HG02588 (cell line): ENCODE measurements around the gene MBNL2.

Experiments used
- ATAC-seq: cut with Tn5 transposase; IDR thresholded peaks from one replicate; pipeline ENCODE4 v1.9.1; 2021; ENCODE audit warnings: mild to moderate bottlenecking, moderate library complexity; ENCODE audit not compliant: unreplicated experiment

MBNL2 gene

DNA sequence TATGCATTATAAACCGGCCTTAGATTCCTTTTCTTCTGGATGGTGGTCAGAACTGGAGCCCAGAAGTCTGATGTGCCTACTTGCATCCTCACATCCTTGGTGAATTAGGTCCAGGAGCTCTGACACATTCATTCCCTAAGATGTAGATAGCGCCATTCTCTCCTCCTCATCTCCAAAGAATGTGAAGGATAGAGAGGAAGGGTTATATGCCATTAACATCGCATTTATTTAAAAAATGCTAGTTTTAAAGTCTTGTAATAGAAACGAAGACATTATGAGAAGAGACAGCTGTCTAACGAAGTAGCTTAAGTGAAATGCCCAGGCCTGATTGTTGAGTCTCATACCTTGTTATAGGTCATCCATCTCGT is 9.7 kb downstream of the MBNL2 start:
- ATAC-seq, result no peak

DNA sequence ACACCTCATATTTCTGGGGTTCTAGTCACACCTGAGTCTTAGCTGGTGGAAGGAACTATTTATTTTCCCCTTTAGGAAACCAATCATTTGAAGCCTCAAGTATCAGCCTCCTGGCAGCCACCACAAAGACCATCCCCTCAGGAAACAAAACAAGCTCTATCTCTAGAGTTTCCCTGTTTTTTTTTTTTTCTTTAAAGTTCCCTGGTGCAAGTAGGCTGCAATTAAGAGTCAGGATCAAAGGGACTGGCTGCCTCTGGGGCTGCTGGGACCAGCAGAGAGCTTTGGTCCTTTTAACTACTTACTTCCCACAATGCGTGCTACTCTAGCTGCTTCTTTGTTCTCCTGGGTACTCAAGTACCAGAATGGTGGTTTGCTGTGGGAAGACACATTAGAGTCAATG is 11.4 kb downstream of the MBNL2 start:
- no peak for ATAC-seq

DNA sequence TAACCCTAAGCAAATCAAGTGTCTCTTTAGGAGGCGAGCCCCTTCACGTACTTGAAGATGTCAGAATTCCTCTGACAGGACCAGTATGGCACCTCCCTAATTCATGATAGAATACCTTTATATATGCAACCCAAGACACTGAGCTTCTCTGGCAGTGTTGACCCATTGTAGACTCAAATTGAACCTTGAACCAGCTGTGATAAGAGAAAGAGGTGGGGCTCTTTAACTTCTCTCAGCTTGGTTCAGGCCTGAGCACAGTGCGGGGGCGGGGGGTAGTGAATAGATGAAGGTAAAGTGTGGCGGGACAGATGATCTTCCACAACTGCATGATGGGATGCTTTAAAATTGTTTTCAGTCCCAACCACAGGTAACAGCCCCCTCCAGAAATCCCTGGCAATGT is 12.1 kb downstream of the MBNL2 start:
- no peak for ATAC-seq

- ATAC-seq, result no peak
Observed at GRCh38 chr13:97234742-97235141, 12.6 kb downstream of the MBNL2 start.

- no peak for ATAC-seq
Observed at GRCh38 chr13:97235549-97236231, 13.6 kb downstream of the MBNL2 start.

- ATAC-seq, result no peak
Observed at GRCh38 chr13:97237388-97237787, 15.3 kb downstream of the MBNL2 start.

DNA sequence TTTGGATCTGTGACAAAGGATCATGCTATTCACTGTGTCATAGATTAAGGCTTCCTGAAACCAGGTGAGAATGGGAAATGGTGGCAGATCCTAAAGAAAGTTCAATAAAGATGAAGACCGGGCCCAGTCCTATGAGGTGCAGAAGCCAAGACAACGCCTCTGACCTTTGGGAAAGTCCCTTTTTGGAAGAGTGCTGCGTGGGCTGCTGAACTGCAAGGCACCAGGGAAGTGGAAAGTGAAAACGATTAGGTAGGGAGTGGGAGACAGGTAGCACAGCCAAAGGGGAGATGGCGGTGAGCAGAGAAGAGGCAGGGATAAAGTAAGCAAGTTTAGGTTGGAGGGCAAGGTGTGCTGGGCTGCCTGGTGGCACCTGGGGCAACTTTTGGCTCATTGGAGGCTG is 16.3 kb downstream of the MBNL2 start:
- ATAC-seq, result no peak

DNA sequence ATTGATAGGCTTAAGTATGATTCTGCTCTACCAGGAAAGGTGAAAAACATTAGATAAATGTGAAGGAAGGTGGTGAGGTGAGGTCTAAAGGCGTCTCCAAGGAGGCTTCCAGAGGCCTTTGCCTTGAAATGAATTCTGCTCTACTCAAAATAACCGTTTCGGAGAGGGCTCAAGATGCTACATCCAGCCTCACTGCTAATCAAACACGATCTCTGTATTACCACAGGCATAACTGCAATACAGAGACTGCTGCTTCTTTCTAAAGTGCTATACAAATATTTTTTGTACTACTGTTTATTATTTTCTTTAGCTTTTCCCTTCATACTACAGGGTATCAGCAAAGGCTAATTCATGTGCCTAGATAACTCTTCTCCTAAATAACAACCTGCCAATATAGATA is 16.8 kb downstream of the MBNL2 start:
- no peak for ATAC-seq

GRCh38 chr13:97239306-97239705 is 17.2 kb downstream of the MBNL2 start:
- ATAC-seq, result no peak

GRCh38 chr13:97239943-97240787 is 18.0 kb downstream of the MBNL2 start:
- no peak for ATAC-seq

- no peak for ATAC-seq
Observed at GRCh38 chr13:97240788-97241734, 18.9 kb downstream of the MBNL2 start.

GRCh38 chr13:97241761-97242160 is 19.6 kb downstream of the MBNL2 start:
- no peak for ATAC-seq

GRCh38 chr13:97242755-97243497 is 20.8 kb downstream of the MBNL2 start:
- no peak for ATAC-seq

DNA sequence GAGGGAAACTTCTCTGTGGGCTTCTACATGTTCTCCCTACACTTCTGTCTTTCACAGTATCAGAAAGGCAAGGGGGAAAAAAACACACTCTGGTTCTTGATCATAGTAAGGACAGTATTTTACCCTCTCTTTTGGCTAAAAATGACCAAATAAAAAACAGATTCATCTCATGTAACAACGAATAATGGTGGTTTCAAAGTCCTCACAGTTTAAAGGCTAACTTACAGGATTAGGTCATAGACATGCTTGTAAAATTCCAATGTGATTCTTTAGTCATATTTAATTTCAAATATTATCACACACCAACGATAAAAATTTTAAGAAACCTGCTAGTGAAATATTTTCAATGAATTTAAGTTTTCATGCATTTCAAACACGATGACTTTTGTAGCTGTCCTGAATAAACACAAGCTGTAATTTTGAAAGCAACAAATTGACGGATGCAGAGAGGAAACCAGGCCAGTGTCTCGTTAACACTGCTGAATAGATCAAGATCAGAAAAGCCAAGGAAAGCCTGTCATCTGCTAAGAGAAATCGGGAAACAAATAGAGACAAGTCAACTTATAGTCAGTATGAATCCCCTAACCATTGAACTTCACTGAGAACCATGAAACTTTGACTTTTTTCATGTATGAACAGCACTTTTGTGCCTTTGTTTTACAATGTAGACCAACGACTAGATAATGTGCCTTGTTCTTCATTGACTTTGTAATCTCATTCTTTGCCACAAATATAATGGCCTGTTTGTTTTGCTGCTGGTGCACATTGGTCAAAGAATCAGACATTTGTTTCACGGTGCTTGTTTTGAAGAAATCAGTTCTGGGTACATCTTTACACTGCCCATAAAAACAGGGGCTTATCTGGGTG is 22.0 kb downstream of the MBNL2 start:
- ATAC-seq, result no peak

GRCh38 chr13:97245011-97245410 is 22.9 kb downstream of the MBNL2 start:
- ATAC-seq, result no peak

DNA sequence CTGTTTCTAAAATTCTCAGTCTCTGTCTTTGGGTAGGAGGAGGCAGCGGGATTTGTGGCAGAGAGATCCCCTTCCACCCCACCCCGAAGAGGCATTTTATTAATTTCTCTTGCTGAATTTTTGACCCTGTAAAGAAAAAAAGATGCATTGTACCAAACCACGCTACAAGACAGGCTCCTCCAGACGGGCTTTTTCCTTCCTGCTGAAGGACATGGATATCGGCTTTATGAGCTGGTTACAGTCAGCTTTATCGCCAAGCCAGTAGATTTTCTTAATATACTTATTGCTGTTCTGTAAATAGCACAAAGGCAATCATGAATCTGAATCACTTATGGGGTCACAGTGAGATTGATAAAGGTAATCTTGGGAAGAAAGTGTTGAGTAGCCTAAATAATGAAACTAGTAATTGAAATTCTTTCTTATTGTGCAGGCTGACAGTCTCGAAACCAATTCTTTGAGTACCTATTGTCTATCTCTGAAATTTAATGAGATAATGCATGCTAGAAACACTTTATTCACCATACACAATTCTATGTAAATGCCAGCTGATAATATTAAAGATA is 24.5 kb downstream of the MBNL2 start:
- ATAC-seq, result no peak

DNA sequence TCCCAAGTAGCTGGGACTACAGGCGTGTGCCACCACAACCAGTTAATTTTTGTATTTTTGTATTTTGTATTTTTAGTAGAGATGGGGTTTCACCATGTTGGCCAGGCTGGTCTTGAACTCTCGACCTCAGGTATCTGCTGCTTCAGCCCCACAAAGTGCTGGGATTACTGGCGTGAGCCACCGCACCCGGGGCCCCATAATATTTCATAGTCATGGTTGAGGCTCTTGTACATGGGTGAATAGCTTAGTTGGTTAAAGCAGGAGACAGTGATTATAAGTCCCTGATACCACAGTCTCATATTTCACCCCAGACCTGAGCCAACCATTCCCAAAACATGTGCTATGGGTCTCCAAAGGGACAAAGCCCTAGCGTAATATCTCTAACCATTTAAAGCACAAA is 26.1 kb downstream of the MBNL2 start:
- ATAC-seq, result no peak

DNA sequence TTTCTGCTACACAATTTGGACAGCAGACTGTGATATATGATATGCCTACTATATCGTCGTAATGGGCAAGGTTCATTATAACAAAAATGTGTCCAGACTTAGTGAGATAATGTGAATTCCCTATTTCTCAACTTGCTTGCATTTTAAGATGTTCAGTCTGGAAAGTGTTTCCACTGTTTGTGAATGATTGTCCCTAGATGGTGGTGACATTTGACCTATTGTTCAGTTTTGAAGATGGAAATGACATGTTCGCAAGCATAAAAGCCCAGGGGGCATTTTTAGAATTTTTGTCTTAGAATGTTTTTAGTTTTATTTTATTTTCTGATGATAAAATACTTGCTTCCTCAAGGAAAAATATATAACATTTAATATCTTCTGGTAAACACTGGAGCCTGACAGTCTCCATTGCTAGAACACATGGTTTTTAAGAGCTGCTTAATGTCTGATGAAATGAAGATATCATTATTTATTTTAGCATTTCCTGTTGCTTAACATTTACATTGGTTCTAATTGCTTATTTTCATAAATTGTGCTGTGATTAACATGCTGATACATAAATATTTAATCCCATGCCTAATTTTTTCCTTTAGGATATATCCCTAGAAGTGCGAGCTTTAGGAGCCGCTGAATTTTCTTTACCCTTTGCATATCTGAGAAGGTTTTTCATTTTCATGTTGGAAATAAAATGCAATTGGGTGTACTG is 27.1 kb downstream of the MBNL2 start:
- no peak for ATAC-seq
